Fibroblast of pulmonary artery (primary cell): ENCODE data around the gene GPR18.

Experiments used
- DNase-seq: peaks from one replicate; pipeline ENCODE4 v3.0.0-alpha.2; 2010; ENCODE audit warnings: low read depth
- H3K4me3 ChIP-seq: replicated peaks from 2 replicates; pipeline ENCODE4 v1.5.1; 2011; ENCODE audit warnings: low read depth, mild to moderate bottlenecking, control low read depth, low read length, moderate library complexity
- CTCF ChIP-seq: IDR thresholded peaks from 2 replicates; pipeline ENCODE4 v1.5.1; 2011; ENCODE audit warnings: mild to moderate bottlenecking, control low read depth, low read length, inconsistent platforms; ENCODE audit errors: missing control alignments

Gene GPR18

GRCh38 chr13:99277629-99278028 is 19.4 kb upstream of the GPR18 start:
- H3K4me3 ChIP-seq = no peak overlapping the region
- DNase-seq = no peak
- no peak for TF ChIP-seq CTCF

DNA sequence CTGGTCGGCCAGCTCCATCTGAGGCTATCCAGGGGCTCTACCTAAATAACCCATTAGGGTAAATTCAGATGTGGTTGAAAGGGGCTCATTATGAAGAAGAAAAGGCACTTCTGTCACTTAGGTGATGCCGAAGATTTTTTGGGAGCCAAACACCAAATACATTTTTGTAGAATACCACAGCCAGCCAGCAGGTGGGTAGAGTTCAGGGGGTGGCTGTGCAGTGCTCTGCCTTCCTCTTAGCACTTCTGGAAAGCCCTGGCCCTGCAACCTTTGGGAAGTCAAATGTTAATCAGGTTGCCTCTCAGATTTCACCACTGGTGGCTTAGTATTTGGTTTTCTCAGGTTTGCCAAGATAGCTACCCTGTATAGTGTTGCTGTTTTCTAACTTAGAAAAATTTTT is 18.5 kb upstream of the GPR18 start:
- TF ChIP-seq CTCF = no peak
- no peak for DNase-seq
- no peak overlapping the region for H3K4me3 ChIP-seq

DNA sequence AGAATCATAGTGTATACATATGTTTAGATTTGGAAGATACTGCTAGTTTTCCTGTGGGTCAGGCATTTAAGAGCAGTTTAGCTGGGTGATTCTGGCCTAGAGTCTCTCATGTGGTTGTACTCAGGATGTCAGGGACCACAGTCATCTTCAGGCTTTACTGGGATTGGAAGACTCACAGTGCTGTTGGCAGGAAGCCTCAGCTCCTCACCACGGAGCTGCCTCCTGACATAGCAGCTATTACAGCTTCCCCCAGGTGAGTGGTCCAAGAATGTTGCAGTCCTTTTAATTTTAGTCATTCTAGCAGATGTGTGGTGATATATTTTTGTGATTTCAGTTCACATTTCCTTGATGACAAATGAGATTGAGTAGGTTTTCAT is 16.9 kb upstream of the GPR18 start:
- TF ChIP-seq CTCF = no peak
- peak; percentile 44 for DNase-seq
- H3K4me3 ChIP-seq = no peak overlapping the region

DNA sequence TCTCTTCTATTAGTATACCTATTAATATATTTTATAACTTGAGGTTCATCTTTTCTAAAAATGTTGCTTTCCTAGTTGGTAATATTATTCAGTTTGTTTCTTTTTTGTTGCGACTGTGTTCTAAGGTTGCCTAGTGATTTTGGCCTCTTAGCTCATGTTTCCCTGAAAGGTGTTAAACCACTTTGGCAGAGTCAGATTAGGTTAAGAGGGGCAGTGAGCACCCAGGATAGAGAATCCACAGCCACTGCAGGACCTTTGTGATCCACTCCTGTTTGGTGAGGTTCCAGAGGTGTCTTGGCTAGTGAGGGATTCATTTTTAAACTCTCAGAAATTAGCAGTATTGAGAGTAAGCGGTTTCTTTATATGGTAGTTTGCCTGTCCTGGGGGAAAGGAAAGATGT is 14.9 kb upstream of the GPR18 start:
- no peak for TF ChIP-seq CTCF
- no peak for DNase-seq
- H3K4me3 ChIP-seq = no peak overlapping the region

DNA sequence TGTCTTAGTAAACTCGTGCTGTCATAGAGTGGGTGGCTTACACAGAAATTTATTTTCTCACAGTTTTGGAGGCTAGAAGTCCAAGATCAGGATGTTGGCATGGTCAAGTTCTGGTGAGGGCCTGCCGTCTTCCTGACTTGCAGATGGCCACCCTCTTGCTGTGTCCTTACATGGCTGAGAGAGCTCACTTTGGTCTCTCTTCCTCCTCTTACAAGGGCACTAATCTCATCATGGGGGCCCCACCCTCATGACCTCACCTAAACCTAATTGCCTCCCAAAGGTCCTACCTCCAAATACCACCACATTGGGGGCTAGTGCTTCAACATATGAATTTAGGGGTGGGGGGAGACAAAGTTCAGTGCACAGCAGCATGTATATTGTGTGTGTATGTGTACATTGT is 14.3 kb upstream of the GPR18 start:
- DNase-seq = no peak
- TF ChIP-seq CTCF = no peak
- H3K4me3 ChIP-seq = no peak overlapping the region

- TF ChIP-seq CTCF = no peak
- no peak for DNase-seq
- no peak overlapping the region for H3K4me3 ChIP-seq
Observed at GRCh38 chr13:99271249-99271648, 13.1 kb upstream of the GPR18 start.

GRCh38 chr13:99270518-99270917 is 12.3 kb upstream of the GPR18 start:
- no peak for TF ChIP-seq CTCF
- no peak for DNase-seq
- H3K4me3 ChIP-seq = no peak overlapping the region
